Measurements from ENCODE around the gene F8. TPM values are rescaled to one million over a fixed set of nuclear protein-coding genes. Genes with fewer than 3 reads are reported as not detected.
A peak's percentile ranks its signal among the peaks of the same experiment; 100 is the strongest.

The F8 gene
- total and polyA plus RNA-seq, 9 of the 15 experiments (the other 6 are each of a cell fraction or from before 2014, with no cell fraction given), result 0.41 to 3.8 (median 0.91) TPM

DNA sequence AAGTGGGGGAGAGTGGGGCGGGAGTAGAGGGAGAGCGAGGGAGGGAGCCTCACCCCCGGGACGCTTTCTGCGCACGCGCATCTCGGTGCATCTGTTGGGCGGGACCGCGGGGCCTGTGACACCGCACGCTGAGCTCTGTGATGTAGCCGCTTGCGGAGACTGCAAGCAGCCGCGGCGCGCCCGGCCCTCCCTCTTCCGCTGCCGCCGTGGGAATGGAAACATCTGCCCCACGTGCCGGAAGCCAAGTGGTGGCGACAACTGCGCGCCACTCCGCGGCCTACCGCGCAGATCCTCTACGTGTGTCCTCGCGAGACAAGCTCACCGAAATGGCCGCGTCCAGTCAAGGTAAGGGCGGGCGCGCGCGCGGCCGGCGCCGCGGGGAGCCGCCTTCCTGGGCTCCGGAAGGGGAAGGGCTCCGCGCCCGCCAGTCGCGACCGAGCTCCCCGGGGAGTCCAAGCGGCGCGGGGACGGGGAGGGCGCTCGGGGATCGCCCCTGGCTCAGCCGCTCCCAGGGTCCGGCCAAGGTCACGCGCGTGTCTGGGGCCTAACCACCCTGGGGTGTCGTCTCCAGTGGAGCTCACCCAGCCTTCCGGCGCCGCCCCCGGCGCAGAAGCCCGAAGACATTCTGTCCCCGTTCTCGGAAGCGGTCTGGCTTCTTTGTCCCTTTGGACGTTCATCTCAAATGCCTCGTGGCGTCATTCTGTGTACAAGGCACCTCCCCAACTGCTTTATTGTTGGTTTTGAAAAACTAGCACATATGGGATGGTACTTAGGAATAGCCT, 4.4 kb upstream of the F8 start, which contains the start of gene FUNDC2 (continued):
- TF ChIP-seq, protein P1, sequence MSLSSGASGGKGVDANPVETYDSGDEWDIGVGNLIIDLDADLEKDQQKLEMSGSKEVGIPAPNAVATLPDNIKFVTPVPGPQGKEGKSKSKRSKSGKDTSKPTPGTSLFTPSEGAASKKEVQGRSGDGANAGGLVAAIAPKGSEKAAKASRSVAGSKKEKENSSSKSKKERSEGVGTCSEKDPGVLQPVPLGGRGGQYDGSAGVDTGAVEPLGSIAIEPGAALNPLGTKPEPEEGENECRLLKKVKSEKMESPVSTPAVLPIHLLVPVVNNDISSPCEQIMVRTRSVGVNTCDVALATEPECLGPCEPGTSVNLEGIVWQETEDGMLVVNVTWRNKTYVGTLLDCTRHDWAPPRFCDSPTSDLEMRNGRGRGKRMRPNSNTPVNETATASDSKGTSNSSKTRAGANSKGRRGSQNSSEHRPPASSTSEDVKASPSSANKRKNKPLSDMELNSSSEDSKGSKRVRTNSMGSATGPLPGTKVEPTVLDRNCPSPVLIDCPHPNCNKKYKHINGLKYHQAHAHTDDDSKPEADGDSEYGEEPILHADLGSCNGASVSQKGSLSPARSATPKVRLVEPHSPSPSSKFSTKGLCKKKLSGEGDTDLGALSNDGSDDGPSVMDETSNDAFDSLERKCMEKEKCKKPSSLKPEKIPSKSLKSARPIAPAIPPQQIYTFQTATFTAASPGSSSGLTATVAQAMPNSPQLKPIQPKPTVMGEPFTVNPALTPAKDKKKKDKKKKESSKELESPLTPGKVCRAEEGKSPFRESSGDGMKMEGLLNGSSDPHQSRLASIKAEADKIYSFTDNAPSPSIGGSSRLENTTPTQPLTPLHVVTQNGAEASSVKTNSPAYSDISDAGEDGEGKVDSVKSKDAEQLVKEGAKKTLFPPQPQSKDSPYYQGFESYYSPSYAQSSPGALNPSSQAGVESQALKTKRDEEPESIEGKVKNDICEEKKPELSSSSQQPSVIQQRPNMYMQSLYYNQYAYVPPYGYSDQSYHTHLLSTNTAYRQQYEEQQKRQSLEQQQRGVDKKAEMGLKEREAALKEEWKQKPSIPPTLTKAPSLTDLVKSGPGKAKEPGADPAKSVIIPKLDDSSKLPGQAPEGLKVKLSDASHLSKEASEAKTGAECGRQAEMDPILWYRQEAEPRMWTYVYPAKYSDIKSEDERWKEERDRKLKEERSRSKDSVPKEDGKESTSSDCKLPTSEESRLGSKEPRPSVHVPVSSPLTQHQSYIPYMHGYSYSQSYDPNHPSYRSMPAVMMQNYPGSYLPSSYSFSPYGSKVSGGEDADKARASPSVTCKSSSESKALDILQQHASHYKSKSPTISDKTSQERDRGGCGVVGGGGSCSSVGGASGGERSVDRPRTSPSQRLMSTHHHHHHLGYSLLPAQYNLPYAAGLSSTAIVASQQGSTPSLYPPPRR (CRISPR knock-in tag; IDR thresholded peaks at IDR 0.05; ENCODE audit: borderline replicate concordance), result peak; percentile 75; the same call in 1 of the 2 replicates
- TF ChIP-seq CBX8 (IDR thresholded peaks at IDR 0.05; ENCODE audit: borderline replicate concordance, extremely low read depth, low read depth, low read length, poor library complexity, severe bottlenecking), result no peak
- TF ChIP-seq USF1 (CRISPR knock-in tag; IDR thresholded peaks at IDR 0.05), result peak; percentile 91
- TF ChIP-seq BCOR (IDR thresholded peaks at IDR 0.05), result no peak
- TF ChIP-seq HES1 (IDR thresholded peaks at IDR 0.05; ENCODE audit: low read depth), result no peak; the same call in 1 of the 2 replicates
- TF ChIP-seq ZNF232 (CRISPR knock-in tag; IDR thresholded peaks at IDR 0.05), result no peak
- TF ChIP-seq BMI1 (IDR thresholded peaks at IDR 0.05; ENCODE audit: low read length), result no peak
- TF ChIP-seq FOXJ3 (CRISPR knock-in tag; IDR thresholded peaks at IDR 0.05), result no peak
- peak; percentile 59; the same call in 1 of the 2 replicates for TF ChIP-seq TGIF2 (CRISPR knock-in tag; IDR thresholded peaks at IDR 0.05)
- 0 out of 2 replicates have a peak, but pooled peaks have one; percentile 66 for TF ChIP-seq FOXP1 (CRISPR knock-in tag; IDR thresholded peaks at IDR 0.05)
- no peak; the same call in 1 of the 2 replicates for TF ChIP-seq DMBX1 (CRISPR knock-in tag; IDR thresholded peaks at IDR 0.05; ENCODE audit: borderline replicate concordance)
- TF ChIP-seq ZFP30 (CRISPR knock-in tag; IDR thresholded peaks at IDR 0.05; ENCODE audit: borderline replicate concordance), result no peak
- no peak for TF ChIP-seq ZNF561 (CRISPR knock-in tag; conservative IDR thresholded peaks at IDR 0.05)
- TF ChIP-seq TBL1XR1 (IDR thresholded peaks at IDR 0.05; ENCODE audit: low read length in 2 of 2), result peak in 1 of 2 experiments; percentile 50; a peak in 1 of 4 replicates
- TF ChIP-seq RBM22 (IDR thresholded peaks at IDR 0.05; ENCODE audit: low read depth, low read length, poor library complexity, severe bottlenecking), result no peak
- TF ChIP-seq ZNF655 (CRISPR knock-in tag; IDR thresholded peaks at IDR 0.05), result no peak
- no peak for TF ChIP-seq ZNF507 (tag; conservative IDR thresholded peaks at IDR 0.05)
- TF ChIP-seq EGR1 (conservative IDR thresholded peaks at IDR 0.05), result no peak
- no peak for TF ChIP-seq FOS (IDR thresholded peaks at IDR 0.05; ENCODE audit: extremely low read depth, insufficient read length)

Measured in K562 (cell line).